Panc1 (cell line): Measurements from ENCODE around the gene ATP6V1E1. TPM values are rescaled to one million over a fixed set of nuclear protein-coding genes. Genes with fewer than 3 reads are reported as not detected.

ENCODE experiments used
- ATAC-seq: fragments of 200-7000 bp; cut with Tn5 transposase; 2 replicates; pipeline ENCODE4 v1.9.1; 2020; ENCODE audit warnings: mild to moderate bottlenecking, moderate library complexity
- BruUV-seq: library from RNA; stranded (reverse); fragments of 400-500 nt; replicated peaks from 2 replicates; lab custom pipeline; 2021; lab: Mats Ljungman, UMichigan
- CTCF ChIA-PET: fragments of 300-600 bp; sonication (Branson Sonifier 250); formaldehyde crosslinking; loops from one replicate; lab custom pipeline; 2022; ENCODE audit warnings: antibody characterized with exemption; lab: Charles Lee
- POLR2A ChIA-PET: fragments of 300-600 bp; sonication (Branson Sonifier 250); formaldehyde crosslinking; loops from one replicate; lab custom pipeline; 2022; ENCODE audit warnings: antibody characterized with exemption; lab: Charles Lee
- DNase-seq: peaks from one replicate; pipeline ENCODE4 v3.0.0-alpha.2; 2010; ENCODE audit warnings: low read depth, low spot score
- H3K27ac ChIP-seq: 2 replicates; pipeline ENCODE4 v1.5.1; 2011; ENCODE audit warnings: mild to moderate bottlenecking, low read length, inconsistent platforms
- H3K27me3 ChIP-seq: fragments of 200-500 bp; sonication (Bioruptor generic); 2 replicates; pipeline ENCODE4 v1.6.0; 2014; ENCODE audit warnings: low read length, inconsistent platforms; ENCODE audit not compliant: control insufficient read depth, insufficient read depth
- H3K36me3 ChIP-seq: fragments of 200-500 bp; sonication (Bioruptor generic); 2 replicates; pipeline ENCODE4 v1.5.1; 2014; ENCODE audit warnings: inconsistent platforms, mild to moderate bottlenecking, low read length, moderate library complexity; ENCODE audit not compliant: control insufficient read depth, insufficient read depth
- H3K4me1 ChIP-seq: 2 replicates; pipeline ENCODE4 v1.5.1; 2011; ENCODE audit warnings: inconsistent platforms, mild to moderate bottlenecking, low read length, moderate library complexity; ENCODE audit not compliant: control insufficient read depth, insufficient read depth
- H3K4me3 ChIP-seq, 2 experiments: 2 replicates each; pipeline ENCODE4 v1.5.1; 2011 to 2012; ENCODE audit warnings: low read depth in 2 of 2, low read length in 2 of 2, mild to moderate bottlenecking in 2 of 2, inconsistent platforms in 1 of 2, moderate library complexity in 1 of 2
- H3K9me3 ChIP-seq: fragments of 200-500 bp; sonication (Bioruptor generic); 2 replicates; pipeline ENCODE4 v1.5.1; 2014; ENCODE audit warnings: low read depth, mild to moderate bottlenecking, inconsistent platforms, low read length, moderate library complexity; ENCODE audit not compliant: control insufficient read depth, insufficient read depth
- POLR2AphosphoS5 ChIP-seq: IDR thresholded peaks from 2 replicates; pipeline ENCODE4 v1.6.1; 2012; ENCODE audit warnings: mild to moderate bottlenecking, low read depth, low read length, moderate library complexity
- SIN3A ChIP-seq: IDR thresholded peaks from 2 replicates; pipeline ENCODE4 v1.6.1; 2012; ENCODE audit warnings: low read depth, mild to moderate bottlenecking, low read length, moderate library complexity, borderline replicate concordance; ENCODE audit not compliant: insufficient read depth
- TCF7L2 ChIP-seq: IDR thresholded peaks from 2 replicates; pipeline ENCODE4 v1.6.1; 2011; ENCODE audit warnings: mild to moderate bottlenecking, low read depth, low read length, inconsistent platforms
- in situ Hi-C: cut with HindIII; loops from 2 replicates; pipeline ENCODE4 v1.10.0; 2016; ENCODE audit warnings: low sequenced_read_pairs, low pct_unique_long_range_greater_than_20kb
- intact Hi-C: fragments of 100-400 bp; cut with micrococcal nuclease; formaldehyde crosslinking; loops from one replicate; pipeline ENCODE4 v1.10.0; 2022; ENCODE audit not compliant: unreplicated experiment
- total RNA-seq: library from RNA; stranded (reverse); gene quantifications from one replicate; pipeline ENCODE4 v1.2.1, GENCODE V29; 2021; ENCODE audit not compliant: unreplicated experiment
- TF ChIP-seq, protein P1 (sequence below): fragments of 450-650 bp; IDR thresholded peaks from 2 replicates; pipeline ENCODE4 v1.5.1; 2017; ENCODE audit warnings: mild to moderate bottlenecking
- TF ChIP-seq, protein P2 (sequence below), 2 experiments: IDR thresholded peaks; 2 replicates each; pipeline ENCODE4 v1.6.1; 2011 to 2012; ENCODE audit warnings: low read depth in 2 of 2, control low read depth in 1 of 2, low read length in 1 of 2, mild to moderate bottlenecking in 1 of 2, moderate library complexity in 1 of 2; ENCODE audit not compliant: insufficient read depth in 1 of 2

ATP6V1E1 gene
- total RNA-seq, 1 experiment from 2014 or later: 136 TPM

DNA sequence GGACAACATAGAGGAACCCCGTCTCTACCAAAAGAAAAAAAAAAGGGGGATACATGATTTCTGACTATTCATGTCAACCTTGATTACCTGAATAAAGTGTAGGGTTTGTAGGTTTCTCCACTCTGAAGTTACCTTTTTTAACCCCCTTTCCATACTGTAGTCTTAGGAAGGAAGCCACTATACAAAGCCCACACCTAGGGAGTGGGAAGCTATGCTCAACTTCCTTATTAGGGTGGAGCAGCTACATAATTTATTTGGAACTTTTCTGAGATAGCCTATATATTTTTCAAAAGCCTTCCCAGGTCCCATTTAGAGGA lies 582 bp upstream of the ATP6V1E1 start:
- no peak for TF ChIP-seq POLR2AphosphoS5
- TF ChIP-seq, protein P1, sequence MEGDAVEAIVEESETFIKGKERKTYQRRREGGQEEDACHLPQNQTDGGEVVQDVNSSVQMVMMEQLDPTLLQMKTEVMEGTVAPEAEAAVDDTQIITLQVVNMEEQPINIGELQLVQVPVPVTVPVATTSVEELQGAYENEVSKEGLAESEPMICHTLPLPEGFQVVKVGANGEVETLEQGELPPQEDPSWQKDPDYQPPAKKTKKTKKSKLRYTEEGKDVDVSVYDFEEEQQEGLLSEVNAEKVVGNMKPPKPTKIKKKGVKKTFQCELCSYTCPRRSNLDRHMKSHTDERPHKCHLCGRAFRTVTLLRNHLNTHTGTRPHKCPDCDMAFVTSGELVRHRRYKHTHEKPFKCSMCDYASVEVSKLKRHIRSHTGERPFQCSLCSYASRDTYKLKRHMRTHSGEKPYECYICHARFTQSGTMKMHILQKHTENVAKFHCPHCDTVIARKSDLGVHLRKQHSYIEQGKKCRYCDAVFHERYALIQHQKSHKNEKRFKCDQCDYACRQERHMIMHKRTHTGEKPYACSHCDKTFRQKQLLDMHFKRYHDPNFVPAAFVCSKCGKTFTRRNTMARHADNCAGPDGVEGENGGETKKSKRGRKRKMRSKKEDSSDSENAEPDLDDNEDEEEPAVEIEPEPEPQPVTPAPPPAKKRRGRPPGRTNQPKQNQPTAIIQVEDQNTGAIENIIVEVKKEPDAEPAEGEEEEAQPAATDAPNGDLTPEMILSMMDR: no peak
- TF ChIP-seq, protein P2, sequence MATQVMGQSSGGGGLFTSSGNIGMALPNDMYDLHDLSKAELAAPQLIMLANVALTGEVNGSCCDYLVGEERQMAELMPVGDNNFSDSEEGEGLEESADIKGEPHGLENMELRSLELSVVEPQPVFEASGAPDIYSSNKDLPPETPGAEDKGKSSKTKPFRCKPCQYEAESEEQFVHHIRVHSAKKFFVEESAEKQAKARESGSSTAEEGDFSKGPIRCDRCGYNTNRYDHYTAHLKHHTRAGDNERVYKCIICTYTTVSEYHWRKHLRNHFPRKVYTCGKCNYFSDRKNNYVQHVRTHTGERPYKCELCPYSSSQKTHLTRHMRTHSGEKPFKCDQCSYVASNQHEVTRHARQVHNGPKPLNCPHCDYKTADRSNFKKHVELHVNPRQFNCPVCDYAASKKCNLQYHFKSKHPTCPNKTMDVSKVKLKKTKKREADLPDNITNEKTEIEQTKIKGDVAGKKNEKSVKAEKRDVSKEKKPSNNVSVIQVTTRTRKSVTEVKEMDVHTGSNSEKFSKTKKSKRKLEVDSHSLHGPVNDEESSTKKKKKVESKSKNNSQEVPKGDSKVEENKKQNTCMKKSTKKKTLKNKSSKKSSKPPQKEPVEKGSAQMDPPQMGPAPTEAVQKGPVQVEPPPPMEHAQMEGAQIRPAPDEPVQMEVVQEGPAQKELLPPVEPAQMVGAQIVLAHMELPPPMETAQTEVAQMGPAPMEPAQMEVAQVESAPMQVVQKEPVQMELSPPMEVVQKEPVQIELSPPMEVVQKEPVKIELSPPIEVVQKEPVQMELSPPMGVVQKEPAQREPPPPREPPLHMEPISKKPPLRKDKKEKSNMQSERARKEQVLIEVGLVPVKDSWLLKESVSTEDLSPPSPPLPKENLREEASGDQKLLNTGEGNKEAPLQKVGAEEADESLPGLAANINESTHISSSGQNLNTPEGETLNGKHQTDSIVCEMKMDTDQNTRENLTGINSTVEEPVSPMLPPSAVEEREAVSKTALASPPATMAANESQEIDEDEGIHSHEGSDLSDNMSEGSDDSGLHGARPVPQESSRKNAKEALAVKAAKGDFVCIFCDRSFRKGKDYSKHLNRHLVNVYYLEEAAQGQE (IDR thresholded peaks at IDR 0.05; ENCODE audit: insufficient read depth in 1 of 2, low read depth in 2 of 2, low read length in 1 of 2): no peak
- no peak for TF ChIP-seq TCF7L2
- no peak for TF ChIP-seq SIN3A
- Histone ChIP-seq H3K36me3 (peaks cover 2% of the 10 kb centered on the region; the same call in 1 of the 2 replicates), H3K27ac (peak overlapping the region; percentile 97), H3K27me3 (no peaks in the 10 kb centered on the region), H3K4me3 (peak overlapping the region; percentile 97 to 98), H3K4me1 (peaks cover 23% of the 10 kb centered on the region), H3K9me3 (no peaks in the 10 kb centered on the region)
- intact Hi-C loops: no loop called here
- CTCF ChIA-PET: no interaction called here
- no TSS peak for BruUV-seq
- ATAC-seq (no peak), DNase-seq (no peak)
- in situ Hi-C loops: no loop called here
- POLR2A ChIA-PET: interaction anchor here (0.6 to 1.5 kb wide), 2 partner anchors 10 to 465 kb away, joined by 3 read pairs; partner anchors contain the start of gene BCL2L13

DNA sequence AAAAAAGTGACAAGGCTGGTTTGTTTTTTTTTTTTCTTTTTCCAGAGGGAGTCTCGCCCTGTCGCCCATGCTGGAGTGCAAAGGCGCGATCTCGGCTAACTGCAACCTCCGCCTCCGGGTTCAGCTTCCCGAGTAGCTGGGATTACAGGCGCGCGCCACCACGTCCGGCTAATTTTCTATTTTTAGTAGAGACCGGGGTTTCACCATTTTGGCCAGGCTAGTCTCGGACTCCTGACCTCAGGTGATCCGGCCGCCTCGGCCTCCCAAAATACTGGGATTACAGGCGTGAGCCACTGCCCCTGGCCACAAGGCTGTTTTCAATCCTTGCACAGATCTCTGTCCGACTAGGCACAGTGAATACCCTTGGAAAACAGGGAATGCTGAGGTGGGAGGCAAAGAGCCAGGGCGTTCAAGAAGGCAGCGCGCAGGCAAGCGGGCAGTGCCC lies 566 bp downstream of the ATP6V1E1 start:
- TSS peak; percentile 97 for BruUV-seq

More for the DNA sequence above, 566 bp downstream of the ATP6V1E1 start:
- ChIA-PET POLR2A (interaction anchor here (1.5 kb wide), 1 partner anchor 11 kb away, joined by 3 read pairs; the partner anchor contains the start of gene BCL2L13), CTCF (no interaction called here)
- TF ChIP-seq, protein P1: no peak
- TF ChIP-seq POLR2AphosphoS5: no peak
- TF ChIP-seq TCF7L2: no peak
- TF ChIP-seq, protein P2 (IDR thresholded peaks at IDR 0.05; ENCODE audit: insufficient read depth in 1 of 2, low read depth in 2 of 2, low read length in 1 of 2): no peak
- no peak for TF ChIP-seq SIN3A
- DNase-seq: no peak
- peak overlapping the region; percentile 97 for H3K27ac ChIP-seq
- intact Hi-C loops: no loop called here
- ATAC-seq: no peak
- H3K36me3 ChIP-seq: peaks cover 2% of the 10 kb centered on the region; the same call in 1 of the 2 replicates
- peak overlapping the region; percentile 97 to 98 for H3K4me3 ChIP-seq
- in situ Hi-C loops: no loop called here
- H3K4me1 ChIP-seq: peaks cover 12% of the 10 kb centered on the region
- no peaks in the 10 kb centered on the region for H3K27me3 ChIP-seq
- no peaks in the 10 kb centered on the region for H3K9me3 ChIP-seq
